Right ventricle myocardium inferior (tissue), 1 donor: ENCODE results near the gene OR14C36. TPM values are rescaled to one million over a fixed set of nuclear protein-coding genes. Genes with fewer than 3 reads are reported as not detected.
"Not testable (repeated sequence)": the region's sequence is repeated elsewhere in the genome, so short reads cannot be mapped to it uniquely, and the experiment has no call there.

Source experiments
- ATAC-seq: fragments of 200-7000 bp; cut with Tn5 transposase; one replicate; pipeline ENCODE4 v1.9.1; 2020; ENCODE audit warnings: mild to moderate bottlenecking, moderate library complexity
- DNase-seq: peaks from one replicate; pipeline ENCODE4 v3.0.0; 2021; ENCODE audit errors: missing footprints
- intact Hi-C: fragments of 100-400 bp; cut with DNase I; formaldehyde crosslinking; loops from one replicate; pipeline ENCODE4 v1.11.0; 2022
- long read RNA-seq: library from polyadenylated mRNA; unstranded; transcript quantifications from one replicate; pipeline ENCODE4 v2.0.0, GENCODE V29; 2021
- total RNA-seq: library from RNA; stranded (reverse); fragmentation: NEBNext Ultra II Directional; extraction: Animal tissue kit (Norgen Biotek cat#: 25700); gene quantifications from one replicate; pipeline ENCODE4 v1.2.1, GENCODE V29; 2021
- donor health status: DM: no; HTN: yes; CAD: no; lungs with severe emphysema.

OR14C36 gene
- total RNA-seq, result not detected
- long read RNA-seq, result 0 reads

GRCh38 chr1:248348475-248348874 is at the start of gene OR14C36:
Gene OR14C36 (plus strand): TSS chr1:248348775. CDS start chr1:248348775, 0 bp downstream.
- intact Hi-C loops, result no loop called here
- ATAC-seq (no peak), DNase-seq (no peak)

- DNase-seq (no peak), ATAC-seq (no peak)
- intact Hi-C loops, result no loop called here
These were observed 45.3 kb upstream of the OR14C36 start, which contains the start of gene OR2T12 for GRCh38 chr1:248303324-248303723. Gene OR2T12 (minus strand): TSS chr1:248303424. CDS start chr1:248295578, 7,846 bp downstream.

- intact Hi-C loops, ATAC-seq, DNase-seq: not testable (repeated sequence)
These were observed 42.9 kb upstream of the OR14C36 start for GRCh38 chr1:248305672-248306071.

GRCh38 chr1:248306103-248306502 is 42.5 kb upstream of the OR14C36 start:
- intact Hi-C loops, result no loop called here
- ATAC-seq (no peak), DNase-seq (no peak)

GRCh38 chr1:248306740-248307139 is 41.8 kb upstream of the OR14C36 start:
- intact Hi-C loops, ATAC-seq, DNase-seq: not testable (repeated sequence)

- DNase-seq (no peak), ATAC-seq (no peak)
- intact Hi-C loops, result no loop called here
These were observed 31.8 kb upstream of the OR14C36 start for GRCh38 chr1:248316796-248317195.

- ATAC-seq, result no peak
- DNase-seq, result no peak
- intact Hi-C loops, result no loop called here
These were observed 24.1 kb upstream of the OR14C36 start, which contains the start of gene OR2M7 for GRCh38 chr1:248324468-248324867. Gene OR2M7 (minus strand): TSS chr1:248324568. CDS start chr1:248324568, 0 bp downstream.

- ATAC-seq, result no peak
These were observed 5.1 kb upstream of the OR14C36 start for GRCh38 chr1:248343451-248343850.

GRCh38 chr1:248359415-248359814 is 10.8 kb downstream of the OR14C36 start:
- intact Hi-C loops, result no loop called here
- ATAC-seq (no peak), DNase-seq (no peak)

More at GRCh38 chr1:248343451-248343850, 5.1 kb upstream of the OR14C36 start:
- intact Hi-C loops, result no loop called here
- DNase-seq, result no peak

GRCh38 chr1:248361121-248361715 is 12.6 kb downstream of the OR14C36 start, which contains the start of gene OR2T4:
Gene OR2T4 (plus strand): TSS chr1:248361665. CDS start chr1:248361665, 0 bp downstream.
- DNase-seq (no peak), ATAC-seq (no peak)
- intact Hi-C loops, result no loop called here

- DNase-seq, result no peak
- no peak for ATAC-seq
- intact Hi-C loops, result no loop called here
These were observed 18.0 kb downstream of the OR14C36 start for GRCh38 chr1:248366609-248367008.

GRCh38 chr1:248372394-248372793 is 23.8 kb downstream of the OR14C36 start:
- DNase-seq, result no peak
- no peak for ATAC-seq
- intact Hi-C loops, result no loop called here

- intact Hi-C loops, result no loop called here
- no peak for DNase-seq
- ATAC-seq, result no peak
These were observed 25.2 kb downstream of the OR14C36 start for GRCh38 chr1:248373761-248374160.

- intact Hi-C loops, result no loop called here
- DNase-seq, result no peak
- no peak for ATAC-seq
These were observed 26.9 kb downstream of the OR14C36 start, which contains the start of gene OR2T6 for GRCh38 chr1:248375446-248375845. Gene OR2T6 (plus strand): TSS chr1:248375746. CDS start chr1:248387609, 11,863 bp downstream.

GRCh38 chr1:248376916-248377315 is 28.3 kb downstream of the OR14C36 start:
- ATAC-seq, result no peak
- intact Hi-C loops, result no loop called here
- DNase-seq, result no peak

- intact Hi-C loops, result no loop called here
- no peak for ATAC-seq
- no peak for DNase-seq
These were observed 32.3 kb downstream of the OR14C36 start for GRCh38 chr1:248380854-248381253.

GRCh38 chr1:248388426-248388825 is 39.9 kb downstream of the OR14C36 start:
- no peak for ATAC-seq
- DNase-seq, result no peak
- intact Hi-C loops, result no loop called here

GRCh38 chr1:248393050-248393449 is 44.5 kb downstream of the OR14C36 start:
- DNase-seq (no peak), ATAC-seq (no peak)
- intact Hi-C loops, result no loop called here
